K562 (cell line): ENCODE measurements around the gene FSCN2.

Experiments
- DNMT1 ChIP-seq: fragments of 450-650 bp; IDR thresholded peaks from 2 replicates; pipeline ENCODE4 v1.6.1; 2016; ENCODE audit warnings: antibody characterized with exemption, mild to moderate bottlenecking
- TGIF2 ChIP-seq: sonication (generic); formaldehyde crosslinking; IDR thresholded peaks from 2 replicates; pipeline ENCODE4 v1.8.1; 2022; ENCODE audit warnings: mild to moderate bottlenecking, missing genetic modification reagents, moderate library complexity
- TF ChIP-seq, protein P1 (sequence below), 3 experiments: IDR thresholded peaks in 2 of 3; conservative IDR thresholded peaks in 1 of 3; 2 replicates each; pipeline ENCODE4 v1.5.1; 2011 to 2012; ENCODE audit warnings: low read length in 3 of 3, mild to moderate bottlenecking in 3 of 3, control low read depth in 2 of 3, improper control_type of control experiment in 1 of 3, inconsistent platforms in 1 of 3, low read depth in 1 of 3, mixed read lengths in 1 of 3, moderate library complexity in 1 of 3; ENCODE audit not compliant: insufficient read depth in 2 of 3
- TF ChIP-seq, protein P2 (sequence below): sonication (generic); formaldehyde crosslinking; IDR thresholded peaks from 2 replicates; pipeline ENCODE4 v1.5.0; 2020; ENCODE audit warnings: missing genetic modification reagents

DNA sequence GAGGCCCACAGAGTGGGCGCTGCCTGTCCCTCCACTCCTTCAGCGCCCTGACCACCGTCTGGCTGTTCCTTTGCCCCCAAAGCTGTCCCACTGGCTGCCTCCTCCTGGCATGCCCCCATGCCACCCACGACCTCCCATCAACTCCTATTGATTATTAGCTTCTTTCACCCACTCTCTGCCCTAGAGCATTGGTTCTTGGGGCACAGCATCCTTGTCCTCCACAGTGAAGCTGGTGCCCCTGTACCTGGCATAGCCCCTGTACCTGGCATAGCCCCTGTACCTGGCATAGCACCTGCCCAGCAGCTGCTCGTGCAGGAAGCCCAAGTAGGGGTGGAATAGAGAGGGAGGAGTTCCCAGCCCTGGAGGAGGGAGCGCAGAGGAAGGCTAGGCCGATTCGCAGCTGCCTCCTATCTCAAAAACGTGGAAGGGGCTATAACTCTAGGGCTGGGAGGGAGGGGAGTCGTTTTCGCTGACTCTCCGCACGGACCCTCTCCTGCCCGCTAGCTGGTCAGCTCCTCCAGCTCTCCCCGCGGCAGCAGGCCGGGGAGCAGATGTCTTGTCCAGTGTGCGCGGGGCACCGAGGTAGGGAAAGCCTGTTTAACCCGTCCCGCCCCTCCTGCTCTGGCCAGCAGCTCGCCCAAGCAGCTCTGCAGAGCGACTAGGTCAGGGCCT lies 9.9 kb upstream of the FSCN2 start:
- TF ChIP-seq, protein P1, sequence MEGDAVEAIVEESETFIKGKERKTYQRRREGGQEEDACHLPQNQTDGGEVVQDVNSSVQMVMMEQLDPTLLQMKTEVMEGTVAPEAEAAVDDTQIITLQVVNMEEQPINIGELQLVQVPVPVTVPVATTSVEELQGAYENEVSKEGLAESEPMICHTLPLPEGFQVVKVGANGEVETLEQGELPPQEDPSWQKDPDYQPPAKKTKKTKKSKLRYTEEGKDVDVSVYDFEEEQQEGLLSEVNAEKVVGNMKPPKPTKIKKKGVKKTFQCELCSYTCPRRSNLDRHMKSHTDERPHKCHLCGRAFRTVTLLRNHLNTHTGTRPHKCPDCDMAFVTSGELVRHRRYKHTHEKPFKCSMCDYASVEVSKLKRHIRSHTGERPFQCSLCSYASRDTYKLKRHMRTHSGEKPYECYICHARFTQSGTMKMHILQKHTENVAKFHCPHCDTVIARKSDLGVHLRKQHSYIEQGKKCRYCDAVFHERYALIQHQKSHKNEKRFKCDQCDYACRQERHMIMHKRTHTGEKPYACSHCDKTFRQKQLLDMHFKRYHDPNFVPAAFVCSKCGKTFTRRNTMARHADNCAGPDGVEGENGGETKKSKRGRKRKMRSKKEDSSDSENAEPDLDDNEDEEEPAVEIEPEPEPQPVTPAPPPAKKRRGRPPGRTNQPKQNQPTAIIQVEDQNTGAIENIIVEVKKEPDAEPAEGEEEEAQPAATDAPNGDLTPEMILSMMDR (IDR thresholded peaks at IDR 0.05 in 2 of 3, conservative IDR thresholded peaks at IDR 0.05 in 1 of 3; ENCODE audit: insufficient read depth in 2 of 3, low read depth in 1 of 3, low read length in 3 of 3), result no peak
- TF ChIP-seq, protein P2, sequence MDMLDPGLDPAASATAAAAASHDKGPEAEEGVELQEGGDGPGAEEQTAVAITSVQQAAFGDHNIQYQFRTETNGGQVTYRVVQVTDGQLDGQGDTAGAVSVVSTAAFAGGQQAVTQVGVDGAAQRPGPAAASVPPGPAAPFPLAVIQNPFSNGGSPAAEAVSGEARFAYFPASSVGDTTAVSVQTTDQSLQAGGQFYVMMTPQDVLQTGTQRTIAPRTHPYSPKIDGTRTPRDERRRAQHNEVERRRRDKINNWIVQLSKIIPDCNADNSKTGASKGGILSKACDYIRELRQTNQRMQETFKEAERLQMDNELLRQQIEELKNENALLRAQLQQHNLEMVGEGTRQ (CRISPR knock-in tag), result no peak
- no peak for TF ChIP-seq TGIF2 (CRISPR knock-in tag)
- no peak for TF ChIP-seq DNMT1
